ENCODE measurements around the gene AVPR2. TPM values are rescaled to one million over a fixed set of nuclear protein-coding genes. Genes with fewer than 3 reads are reported as not detected.

The AVPR2 gene
- total and polyA plus RNA-seq, 9 of the 15 experiments (the other 6 are each of a cell fraction or from before 2014, with no cell fraction given): not detected

- H3K4me1 ChIP-seq (replicated peaks in 1 of 2; ENCODE audit: control insufficient read depth in 2 of 2, insufficient read depth in 2 of 2, low read length in 2 of 2): peaks cover 0 to 22% of the 10 kb centered on the region in 2 experiments; a peak in 2 of 5 replicates
- ATAC-seq: no peak
- TF ChIP-seq HNRNPH1 (optimal IDR thresholded peaks at IDR 0.05; ENCODE audit: low read depth, low read length): no peak
- TF ChIP-seq CTBP1 (IDR thresholded peaks at IDR 0.05; ENCODE audit: borderline replicate concordance): no peak
- TF ChIP-seq, protein P1, sequence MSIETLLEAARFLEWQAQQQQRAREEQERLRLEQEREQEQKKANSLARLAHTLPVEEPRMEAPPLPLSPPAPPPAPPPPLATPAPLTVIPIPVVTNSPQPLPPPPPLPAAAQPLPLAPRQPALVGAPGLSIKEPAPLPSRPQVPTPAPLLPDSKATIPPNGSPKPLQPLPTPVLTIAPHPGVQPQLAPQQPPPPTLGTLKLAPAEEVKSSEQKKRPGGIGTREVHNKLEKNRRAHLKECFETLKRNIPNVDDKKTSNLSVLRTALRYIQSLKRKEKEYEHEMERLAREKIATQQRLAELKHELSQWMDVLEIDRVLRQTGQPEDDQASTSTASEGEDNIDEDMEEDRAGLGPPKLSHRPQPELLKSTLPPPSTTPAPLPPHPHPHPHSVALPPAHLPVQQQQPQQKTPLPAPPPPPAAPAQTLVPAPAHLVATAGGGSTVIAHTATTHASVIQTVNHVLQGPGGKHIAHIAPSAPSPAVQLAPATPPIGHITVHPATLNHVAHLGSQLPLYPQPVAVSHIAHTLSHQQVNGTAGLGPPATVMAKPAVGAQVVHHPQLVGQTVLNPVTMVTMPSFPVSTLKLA (conservative IDR thresholded peaks at IDR 0.05): no peak
- TF ChIP-seq CEBPG (CRISPR knock-in tag; IDR thresholded peaks at IDR 0.05): no peak
- no peak for TF ChIP-seq CEBPG (tag; conservative IDR thresholded peaks at IDR 0.05 in 1 of 2, IDR thresholded peaks at IDR 0.05 in 1 of 2)
- TF ChIP-seq, protein P2, sequence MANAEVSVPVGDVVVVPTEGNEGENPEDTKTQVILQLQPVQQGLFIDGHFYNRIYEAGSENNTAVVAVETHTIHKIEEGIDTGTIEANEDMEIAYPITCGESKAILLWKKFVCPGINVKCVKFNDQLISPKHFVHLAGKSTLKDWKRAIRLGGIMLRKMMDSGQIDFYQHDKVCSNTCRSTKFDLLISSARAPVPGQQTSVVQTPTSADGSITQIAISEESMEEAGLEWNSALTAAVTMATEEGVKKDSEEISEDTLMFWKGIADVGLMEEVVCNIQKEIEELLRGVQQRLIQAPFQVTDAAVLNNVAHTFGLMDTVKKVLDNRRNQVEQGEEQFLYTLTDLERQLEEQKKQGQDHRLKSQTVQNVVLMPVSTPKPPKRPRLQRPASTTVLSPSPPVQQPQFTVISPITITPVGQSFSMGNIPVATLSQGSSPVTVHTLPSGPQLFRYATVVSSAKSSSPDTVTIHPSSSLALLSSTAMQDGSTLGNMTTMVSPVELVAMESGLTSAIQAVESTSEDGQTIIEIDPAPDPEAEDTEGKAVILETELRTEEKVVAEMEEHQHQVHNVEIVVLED (CRISPR knock-in tag; IDR thresholded peaks at IDR 0.05): no peak
- TF ChIP-seq PYGO2 (tag; IDR thresholded peaks at IDR 0.05): no peak
- TF ChIP-seq, protein P3, sequence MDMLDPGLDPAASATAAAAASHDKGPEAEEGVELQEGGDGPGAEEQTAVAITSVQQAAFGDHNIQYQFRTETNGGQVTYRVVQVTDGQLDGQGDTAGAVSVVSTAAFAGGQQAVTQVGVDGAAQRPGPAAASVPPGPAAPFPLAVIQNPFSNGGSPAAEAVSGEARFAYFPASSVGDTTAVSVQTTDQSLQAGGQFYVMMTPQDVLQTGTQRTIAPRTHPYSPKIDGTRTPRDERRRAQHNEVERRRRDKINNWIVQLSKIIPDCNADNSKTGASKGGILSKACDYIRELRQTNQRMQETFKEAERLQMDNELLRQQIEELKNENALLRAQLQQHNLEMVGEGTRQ (CRISPR knock-in tag; IDR thresholded peaks at IDR 0.05): no peak
- TF ChIP-seq CREB5 (CRISPR knock-in tag; IDR thresholded peaks at IDR 0.05): no peak
- TF ChIP-seq, protein P4, sequence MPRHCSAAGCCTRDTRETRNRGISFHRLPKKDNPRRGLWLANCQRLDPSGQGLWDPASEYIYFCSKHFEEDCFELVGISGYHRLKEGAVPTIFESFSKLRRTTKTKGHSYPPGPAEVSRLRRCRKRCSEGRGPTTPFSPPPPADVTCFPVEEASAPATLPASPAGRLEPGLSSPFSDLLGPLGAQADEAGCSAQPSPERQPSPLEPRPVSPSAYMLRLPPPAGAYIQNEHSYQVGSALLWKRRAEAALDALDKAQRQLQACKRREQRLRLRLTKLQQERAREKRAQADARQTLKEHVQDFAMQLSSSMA (CRISPR knock-in tag; IDR thresholded peaks at IDR 0.05): no peak
- TF ChIP-seq RBM14 (IDR thresholded peaks at IDR 0.05; ENCODE audit: borderline replicate concordance, insufficient read depth, low read depth, low read length): no peak
- no peak for TF ChIP-seq RFX7 (CRISPR knock-in tag; IDR thresholded peaks at IDR 0.05)
- TF ChIP-seq ZNF696 (CRISPR knock-in tag; conservative IDR thresholded peaks at IDR 0.05): no peak
Measured at GRCh38 chrX:153868576-153869472, 35.6 kb upstream of the AVPR2 start.

More at GRCh38 chrX:153868576-153869472, 35.6 kb upstream of the AVPR2 start:
- Histone ChIP-seq H4K20me1 (replicated peaks; ENCODE audit: control insufficient read depth, insufficient read depth, low read length) (0 out of 2 replicates have a peak, but pooled peaks cover 12% of the 10 kb centered on the region), H3K79me2 (ENCODE audit: control insufficient read depth, insufficient read depth, low read length) (no peaks in the 10 kb centered on the region), H3K36me3 (ENCODE audit: control insufficient read depth, insufficient read depth, low read length) (no peaks in the 10 kb centered on the region), H2AFZ (ENCODE audit: low read depth, low read length) (no peak overlapping the region), H3K27me3 (ENCODE audit: control insufficient read depth in 2 of 2, insufficient read depth in 2 of 2, low read length in 2 of 2) (peaks cover 10 to 79% of the 10 kb centered on the region in 2 experiments; a peak in 4 of 5 replicates), H3K9me1 (ENCODE audit: control insufficient read depth, insufficient read depth, low read length) (no peaks in the 10 kb centered on the region), H3K9ac (ENCODE audit: insufficient read depth in 1 of 2, low read depth in 2 of 2, low read length in 2 of 2) (no peak overlapping the region), H3K27ac (ENCODE audit: extremely low read depth, low read depth, low read length) (no peak overlapping the region), H3K4me2 (ENCODE audit: insufficient read depth, low read length) (no peak overlapping the region), H3K9me3 (replicated peaks; ENCODE audit: control insufficient read depth, insufficient read depth, low read depth, low read length) (no peaks in the 10 kb centered on the region), H3K4me3 (no peak overlapping the region)
- intact Hi-C loops (cut with micrococcal nuclease) (no loop called here), in situ Hi-C loops (cut with MboI) (no loop called here)
- DNase-seq (ENCODE audit: extremely low read depth in 1 of 4, low spot score in 3 of 4) (no peak), FAIRE-seq (no peak)
- no TSS peak for BruUV-seq (replicated peaks)
- CTCF ChIA-PET (ENCODE audit: low intra/inter-chr PET ratio): no interaction called here
- 14% methylated on average over 12 of the region's 26 CpGs for WGBS (ENCODE audit: insufficient coverage, low coverage, missing lambda C conversion rate)
- POLR2A ChIA-PET: interaction anchor here (0.6 to 1.2 kb wide), 2 partner anchors 16 to 143 kb away, joined by 3 to 6 read pairs; no protein-coding TSS in a partner anchor

All from K562 (cell line).